Nucleus accumbens (tissue), 56 donors: ENCODE results near the gene ZNF662.

Source experiments
- DNase-seq, 56 donors: peaks; one replicate each; lab custom pipeline; 2025; lab: John Stamatoyannopoulos, UW

The ZNF662 gene

GRCh38 chr3:42884324-42884723, 21.6 kb upstream of the ZNF662 start:
- no peak for DNase-seq

- DNase-seq, result no peak
Observed at GRCh38 chr3:42886294-42886822, 19.6 kb upstream of the ZNF662 start.

- no peak for DNase-seq
Observed at GRCh38 chr3:42887084-42887483, 18.9 kb upstream of the ZNF662 start.

- DNase-seq, result no peak
Observed at GRCh38 chr3:42891042-42891441, 14.9 kb upstream of the ZNF662 start.

GRCh38 chr3:42892169-42892568, 13.8 kb upstream of the ZNF662 start:
- DNase-seq, result no peak

GRCh38 chr3:42892807-42893206, 13.1 kb upstream of the ZNF662 start:
- no peak for DNase-seq

- no peak for DNase-seq
Observed at GRCh38 chr3:42894698-42895579, 11.0 kb upstream of the ZNF662 start.

- DNase-seq, result no peak
Observed at GRCh38 chr3:42895580-42895868, 10.4 kb upstream of the ZNF662 start.

GRCh38 chr3:42898896-42899675, 6.9 kb upstream of the ZNF662 start:
- peak in 2 of 56 donors; percentile 3 for DNase-seq

- DNase-seq, result peak in 15 of 56 donors; percentile 4 to 38 (median 11)
Observed at GRCh38 chr3:42900226-42901072, 5.5 kb upstream of the ZNF662 start.

- no peak for DNase-seq
Observed at GRCh38 chr3:42901073-42901415, 4.9 kb upstream of the ZNF662 start.

- DNase-seq, result no peak
Observed at GRCh38 chr3:42902257-42902656, 3.7 kb upstream of the ZNF662 start.

GRCh38 chr3:42904076-42904475, 1.9 kb upstream of the ZNF662 start:
- DNase-seq, result no peak

- peak in 1 of 56 donors; percentile 24 for DNase-seq
Observed at GRCh38 chr3:42905740-42906069, 237 bp upstream of the ZNF662 start.

GRCh38 chr3:42906848-42907183, 874 bp downstream of the ZNF662 start:
- DNase-seq, result peak in 1 of 56 donors; percentile 1

- DNase-seq, result no peak
Observed at GRCh38 chr3:42908675-42909074, 2.7 kb downstream of the ZNF662 start.

- DNase-seq, result no peak
Observed at GRCh38 chr3:42911551-42911950, 5.6 kb downstream of the ZNF662 start.

GRCh38 chr3:42914771-42915515, 9.0 kb downstream of the ZNF662 start:
- DNase-seq, result no peak

GRCh38 chr3:42923606-42924005, 17.7 kb downstream of the ZNF662 start:
- DNase-seq, result no peak

- no peak for DNase-seq
Observed at GRCh38 chr3:42926310-42926709, 20.4 kb downstream of the ZNF662 start.
